Stimulated activated naive B cell treated with anti-CD40 and anti-IgM and Interleukin-4, amounts not matched to agents 10 μg/mL and 1 μg/mL and 100 μg/mL, for 72 hours (primary cell): Measurements from ENCODE around the gene TRIM44.

Source experiments
- ATAC-seq, 2 donors: fragments of 150-1000 bp; cut with Tn5 transposase; replicated peaks; 2 replicates each; pipeline ENCODE4 v1.10.0; 2021; ENCODE audit warnings: moderate library complexity in 1 of 2
- DNase-seq: peaks from one replicate; pipeline ENCODE4 v3.0.0; 2021
- H3K27ac Mint-ChIP-seq: one replicate; pipeline ENCODE4 v1.8.0; 2022; ENCODE audit warnings: mild to moderate bottlenecking, mixed read lengths
- H3K27me3 Mint-ChIP-seq, 2 donors: one replicate each; pipeline ENCODE4 v1.8.0; 2022; ENCODE audit warnings: mixed read lengths in 2 of 2
- H3K36me3 Mint-ChIP-seq, 2 donors: one replicate each; pipeline ENCODE4 v1.8.0; 2022; ENCODE audit warnings: mixed read lengths in 2 of 2, mild to moderate bottlenecking in 1 of 2
- H3K4me1 Mint-ChIP-seq, 2 donors: one replicate each; pipeline ENCODE4 v1.8.0; 2022; ENCODE audit warnings: mixed read lengths in 2 of 2, mild to moderate bottlenecking in 1 of 2
- H3K4me3 Mint-ChIP-seq, 2 donors: one replicate each; pipeline ENCODE4 v1.8.0; 2022; ENCODE audit warnings: mild to moderate bottlenecking in 2 of 2, mixed read lengths in 2 of 2, moderate library complexity in 1 of 2
- H3K9me3 Mint-ChIP-seq, 2 donors: one replicate each; pipeline ENCODE4 v1.8.0; 2022; ENCODE audit warnings: mixed read lengths in 2 of 2, mild to moderate bottlenecking in 1 of 2

Gene TRIM44

DNA sequence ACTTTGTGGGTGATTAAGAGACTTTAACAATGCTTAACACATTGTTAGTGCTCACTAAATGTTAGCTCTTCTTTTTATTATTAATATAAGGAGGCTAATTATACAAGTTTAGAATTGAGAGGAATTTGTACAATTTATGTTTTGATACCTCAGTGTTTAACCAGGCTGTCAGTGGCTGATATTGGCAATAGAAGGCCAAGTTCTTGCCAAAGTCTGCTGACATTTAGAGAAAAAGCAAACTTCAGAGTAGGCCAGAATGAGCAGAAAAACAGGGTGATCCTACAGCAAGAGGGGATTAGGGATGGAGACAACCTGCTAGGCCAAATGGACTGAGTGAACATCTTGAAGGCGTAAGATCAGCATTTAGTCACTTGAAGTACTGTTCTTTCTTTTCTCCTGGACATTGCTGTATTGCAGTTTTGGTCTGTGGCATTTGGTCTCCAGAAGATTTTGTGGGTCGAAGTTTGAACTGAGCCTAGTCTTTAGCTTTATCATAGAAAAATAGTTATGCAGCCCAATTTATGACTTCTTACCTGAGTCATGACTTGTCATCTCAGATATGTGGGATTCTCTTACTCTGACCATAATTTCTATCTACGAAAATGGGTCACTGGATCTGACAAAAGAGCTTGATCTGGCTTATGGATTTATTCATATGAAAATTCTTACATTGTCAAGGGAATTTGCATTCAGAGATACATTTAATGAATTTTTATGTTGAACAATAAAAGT, 9.0 kb downstream of the TRIM44 start:
- peaks cover 0 to 4% of the 10 kb centered on the region in 2 donors for H3K9me3 Mint-ChIP-seq
- ATAC-seq (no peak), DNase-seq (no peak)
- peaks cover 46 to 73% of the 10 kb centered on the region in 2 donors for H3K4me1 Mint-ChIP-seq
- H3K27ac Mint-ChIP-seq: no peak overlapping the region
- no peaks in the 10 kb centered on the region for H3K27me3 Mint-ChIP-seq
- no peak overlapping the region for H3K4me3 Mint-ChIP-seq
- H3K36me3 Mint-ChIP-seq: peaks cover 32 to 53% of the 10 kb centered on the region in 2 donors

DNA sequence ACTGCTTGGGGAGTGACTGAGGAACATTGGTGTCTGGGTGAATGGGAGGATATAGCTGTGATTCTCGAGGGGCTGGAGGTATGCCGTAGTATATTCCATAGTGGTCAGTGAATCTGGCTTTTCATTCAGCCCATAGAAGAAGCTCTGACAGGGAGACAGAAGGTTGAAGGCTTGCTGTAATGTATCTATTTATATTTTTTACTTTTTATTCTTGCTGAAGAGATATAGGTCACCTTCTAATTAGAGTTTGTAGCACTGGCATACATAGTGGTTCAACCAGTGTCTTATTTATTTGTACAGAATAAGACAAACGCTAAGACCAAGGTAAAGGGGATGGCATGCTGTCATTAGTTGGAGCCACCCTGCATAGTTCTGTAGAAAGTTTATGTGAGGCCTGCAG, 10.0 kb downstream of the TRIM44 start:
- Mint-ChIP-seq H3K4me1 (peaks cover 49 to 81% of the 10 kb centered on the region in 2 donors), H3K36me3 (peaks cover 32 to 47% of the 10 kb centered on the region in 2 donors), H3K27ac (no peak overlapping the region), H3K4me3 (no peak overlapping the region), H3K9me3 (peaks cover 0 to 4% of the 10 kb centered on the region in 2 donors), H3K27me3 (no peaks in the 10 kb centered on the region)
- no peak for ATAC-seq
- no peak for DNase-seq

GRCh38 chr11:35675901-35676610, 13.5 kb downstream of the TRIM44 start:
- no peak for ATAC-seq
- Mint-ChIP-seq H3K36me3 (peaks cover 10 to 35% of the 10 kb centered on the region in 2 donors), H3K4me1 (peaks cover 46 to 91% of the 10 kb centered on the region in 2 donors), H3K4me3 (no peak overlapping the region), H3K27me3 (no peaks in the 10 kb centered on the region), H3K9me3 (no peaks in the 10 kb centered on the region), H3K27ac (peak overlapping the region; percentile 72)
- no peak for DNase-seq

DNA sequence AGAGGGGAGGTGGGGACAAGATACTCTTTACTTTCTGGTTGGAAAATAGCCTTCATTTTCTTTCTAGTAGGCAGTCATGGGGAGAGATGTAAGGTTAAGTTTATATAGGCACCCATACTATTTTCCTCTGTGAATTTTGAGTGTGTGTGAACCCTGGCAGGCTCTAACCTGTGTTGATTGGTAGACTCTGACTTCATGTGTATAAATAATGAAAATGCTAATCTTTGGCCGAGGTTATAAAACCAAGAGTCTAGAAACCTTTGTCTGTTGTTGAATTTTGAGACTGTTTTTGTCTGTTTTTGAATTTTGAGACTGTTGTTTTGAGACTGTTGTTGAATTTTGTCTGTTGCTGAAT, 14.0 kb downstream of the TRIM44 start:
- DNase-seq (no peak), ATAC-seq (no peak)
- H3K9me3 Mint-ChIP-seq: no peaks in the 10 kb centered on the region
- peaks cover 8 to 32% of the 10 kb centered on the region in 2 donors for H3K36me3 Mint-ChIP-seq
- no peak overlapping the region for H3K4me3 Mint-ChIP-seq
- no peaks in the 10 kb centered on the region for H3K27me3 Mint-ChIP-seq
- peaks cover 51 to 91% of the 10 kb centered on the region in 2 donors for H3K4me1 Mint-ChIP-seq
- H3K27ac Mint-ChIP-seq: peak overlapping the region; percentile 74

DNA sequence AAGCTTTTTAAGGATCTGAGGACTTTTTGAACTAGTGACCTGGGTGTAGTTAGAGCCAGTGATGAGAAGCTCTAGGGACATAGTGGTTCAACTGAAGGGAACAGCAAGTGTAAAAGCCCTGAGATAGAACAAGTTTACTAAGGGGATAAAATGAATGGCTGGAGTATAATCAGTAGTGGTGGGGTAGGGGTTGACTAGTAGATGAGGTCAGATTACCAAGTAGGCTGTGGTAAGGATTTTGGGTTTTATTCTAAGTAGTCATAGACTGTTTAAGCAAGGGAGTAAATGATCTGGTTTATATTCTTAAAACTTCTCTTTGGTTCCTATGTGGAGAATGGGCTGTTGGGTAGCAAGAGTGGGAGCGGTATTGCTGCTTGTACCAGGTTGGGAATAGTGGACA, 15.3 kb downstream of the TRIM44 start:
- no peak for ATAC-seq
- Mint-ChIP-seq H3K36me3 (peaks cover 6 to 29% of the 10 kb centered on the region in 2 donors), H3K9me3 (no peaks in the 10 kb centered on the region), H3K4me1 (peaks cover 54 to 94% of the 10 kb centered on the region in 2 donors), H3K27me3 (no peaks in the 10 kb centered on the region), H3K27ac (no peak overlapping the region), H3K4me3 (no peak overlapping the region)
- no peak for DNase-seq

DNA sequence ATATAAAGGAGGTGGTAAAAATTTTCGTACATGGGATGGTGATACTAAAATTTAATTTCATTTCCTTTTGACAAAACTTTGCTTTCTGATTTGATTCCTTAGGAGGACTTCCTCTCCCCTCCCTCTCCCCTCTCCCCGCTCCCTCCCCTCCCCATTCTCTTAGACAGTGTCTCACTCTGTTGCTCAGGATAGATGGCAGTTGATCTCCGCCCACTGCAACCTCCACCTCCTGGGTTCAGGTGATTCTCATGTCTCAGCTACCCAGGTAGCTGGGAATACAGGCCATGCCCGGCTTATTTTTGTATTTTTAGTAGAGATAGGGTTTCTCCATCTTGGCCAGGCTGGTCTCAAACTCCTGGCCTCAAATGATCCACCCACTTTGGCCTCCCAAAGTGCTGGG, 15.9 kb downstream of the TRIM44 start:
- Mint-ChIP-seq H3K4me3 (no peak overlapping the region), H3K36me3 (peaks cover 4 to 24% of the 10 kb centered on the region in 2 donors), H3K9me3 (no peaks in the 10 kb centered on the region), H3K27me3 (no peaks in the 10 kb centered on the region), H3K27ac (peak overlapping the region; percentile 42), H3K4me1 (peaks cover 56 to 94% of the 10 kb centered on the region in 2 donors)
- DNase-seq (no peak), ATAC-seq (no peak)

GRCh38 chr11:35678975-35679374, 16.4 kb downstream of the TRIM44 start:
- DNase-seq (no peak), ATAC-seq (no peak)
- Mint-ChIP-seq H3K27me3 (no peaks in the 10 kb centered on the region), H3K4me3 (no peak overlapping the region), H3K4me1 (peaks cover 52 to 94% of the 10 kb centered on the region in 2 donors), H3K36me3 (peaks cover 4 to 22% of the 10 kb centered on the region in 2 donors), H3K9me3 (no peaks in the 10 kb centered on the region), H3K27ac (no peak overlapping the region)

DNA sequence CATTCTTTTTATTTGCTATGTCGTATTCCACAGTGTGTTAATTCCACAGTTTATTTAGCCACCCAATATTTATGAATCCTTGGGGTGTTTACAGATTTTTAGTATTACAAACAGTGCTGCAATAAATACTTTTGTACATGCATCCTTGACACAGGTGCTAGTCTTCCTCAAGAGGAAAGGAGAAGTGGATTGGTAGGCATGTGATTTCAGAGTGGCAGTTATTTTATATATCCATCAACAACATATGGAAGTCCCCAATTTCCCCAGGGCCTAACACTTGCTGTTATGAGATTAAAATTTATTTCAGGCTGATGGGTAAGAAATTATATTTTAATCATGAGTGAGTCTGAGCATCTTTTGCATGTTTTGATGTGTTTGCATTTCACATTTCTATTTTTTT, 17.9 kb downstream of the TRIM44 start:
- DNase-seq: no peak
- no peak for ATAC-seq
- Mint-ChIP-seq H3K27ac (no peak overlapping the region), H3K4me3 (no peak overlapping the region), H3K9me3 (no peaks in the 10 kb centered on the region), H3K4me1 (peaks cover 46 to 88% of the 10 kb centered on the region in 2 donors), H3K36me3 (peaks cover 4 to 22% of the 10 kb centered on the region in 2 donors), H3K27me3 (no peaks in the 10 kb centered on the region)

DNA sequence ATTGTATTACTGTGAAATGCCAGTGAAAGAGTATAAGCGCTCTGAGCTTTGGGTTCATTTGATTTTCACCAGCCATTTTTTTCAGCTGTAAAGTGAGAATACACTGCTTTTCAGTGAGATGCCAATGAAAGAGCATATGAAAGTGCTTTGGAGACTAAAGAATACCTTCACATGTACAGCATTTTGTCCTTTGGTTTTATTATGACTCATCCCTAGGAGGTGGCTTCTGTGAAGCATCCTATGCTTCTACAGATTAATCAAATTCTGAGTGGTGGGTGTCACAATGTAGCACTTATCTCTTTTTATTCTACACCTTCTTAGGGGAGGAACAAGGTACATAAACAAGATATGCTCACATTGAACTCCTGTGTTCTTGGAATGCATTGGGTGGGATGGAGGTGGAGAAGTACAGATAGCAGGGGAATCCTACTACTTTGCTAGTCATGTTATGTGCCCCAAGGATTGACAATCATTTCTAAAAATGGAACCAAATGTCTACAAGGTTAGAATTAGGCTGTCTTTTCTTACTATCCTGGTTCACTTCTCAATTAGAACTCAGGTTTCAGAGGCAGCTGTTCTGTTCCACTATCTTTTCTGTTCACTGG, 18.7 kb downstream of the TRIM44 start:
- Mint-ChIP-seq H3K36me3 (peaks cover 7 to 29% of the 10 kb centered on the region in 2 donors), H3K27me3 (no peaks in the 10 kb centered on the region), H3K4me3 (no peak overlapping the region), H3K27ac (peak overlapping the region; percentile 68), H3K4me1 (peaks cover 39 to 81% of the 10 kb centered on the region in 2 donors), H3K9me3 (no peaks in the 10 kb centered on the region)
- DNase-seq: no peak
- peak; percentile 33 to 52 for ATAC-seq

DNA sequence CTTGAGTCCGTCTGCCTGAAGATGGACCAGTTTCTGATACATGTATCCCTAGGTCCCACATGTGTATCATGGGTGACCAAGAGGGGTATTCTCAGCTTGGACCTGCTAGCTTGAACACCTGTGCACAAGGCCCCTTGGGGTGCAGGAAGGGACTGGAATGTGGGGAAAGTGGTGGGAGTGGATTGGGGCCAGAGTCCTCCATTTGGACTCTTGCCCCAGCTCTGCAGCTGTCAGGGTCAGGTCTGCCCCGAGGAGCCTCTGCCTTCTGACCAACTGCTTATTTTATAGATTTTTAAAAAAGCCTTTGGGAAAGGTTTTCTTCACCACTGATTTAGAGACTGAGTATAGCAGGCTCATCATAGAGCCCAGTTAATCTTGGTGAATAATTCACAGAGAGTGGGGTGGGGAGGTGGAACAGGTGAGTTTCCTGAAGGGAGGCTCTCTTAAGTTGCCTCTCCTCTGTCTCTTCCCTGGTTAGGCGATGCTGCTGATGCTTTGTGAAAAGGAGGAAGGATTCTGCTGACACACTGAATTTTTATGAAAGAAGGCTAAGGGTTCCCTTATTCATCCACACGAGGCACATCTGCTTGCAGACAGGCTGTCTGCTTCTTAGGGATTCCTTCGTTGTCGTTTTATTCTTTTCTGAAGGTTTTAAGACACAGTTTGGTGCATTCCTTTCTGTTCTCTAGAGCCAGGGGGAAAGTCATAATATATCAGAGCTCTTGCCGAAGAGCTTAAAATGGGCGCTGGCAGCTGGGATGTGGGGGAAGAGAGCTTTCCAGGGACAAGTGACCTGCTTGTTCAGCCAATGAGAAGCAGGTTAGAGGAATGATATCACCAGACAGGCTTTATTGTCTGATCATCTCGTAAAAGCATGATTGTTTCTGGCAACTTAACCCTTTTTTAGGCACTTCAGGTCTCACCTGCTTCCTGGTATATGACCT, 19.9 kb downstream of the TRIM44 start:
- ATAC-seq: no peak
- Mint-ChIP-seq H3K36me3 (peaks cover 17 to 40% of the 10 kb centered on the region in 2 donors), H3K4me1 (peaks cover 38 to 80% of the 10 kb centered on the region in 2 donors), H3K27ac (peak overlapping the region; percentile 71), H3K4me3 (no peak overlapping the region), H3K9me3 (no peaks in the 10 kb centered on the region), H3K27me3 (no peaks in the 10 kb centered on the region)
- no peak for DNase-seq

DNA sequence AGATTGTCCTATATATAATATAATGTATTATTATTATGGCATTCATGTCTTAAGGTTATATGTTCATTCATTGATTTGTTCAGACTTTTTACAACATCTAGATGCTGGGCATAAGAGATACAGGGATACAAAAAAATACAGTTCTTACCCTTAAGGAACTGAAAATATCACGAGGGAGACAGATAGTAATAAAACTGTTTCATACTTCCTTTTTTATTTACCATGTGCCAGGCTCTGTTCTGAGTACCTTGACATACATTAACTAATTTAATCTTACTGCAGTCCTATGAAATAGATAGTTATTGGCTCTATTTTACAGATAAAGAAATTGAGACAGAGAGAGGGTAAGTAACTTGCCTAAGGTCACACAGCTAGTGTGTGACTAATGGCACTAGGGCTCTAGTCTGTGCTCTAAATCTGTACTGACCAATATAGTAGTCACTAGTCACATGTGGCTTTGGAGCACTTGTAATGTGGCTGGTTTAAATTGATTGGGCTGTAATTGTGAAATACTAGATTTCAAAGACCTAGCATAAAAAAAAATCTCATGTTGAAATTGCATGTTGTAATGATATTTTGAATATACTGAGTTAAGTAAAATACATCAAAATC, 21.3 kb downstream of the TRIM44 start:
- H3K27ac Mint-ChIP-seq: peak overlapping the region; percentile 59
- H3K4me3 Mint-ChIP-seq: no peak overlapping the region
- H3K9me3 Mint-ChIP-seq: no peaks in the 10 kb centered on the region
- H3K27me3 Mint-ChIP-seq: no peaks in the 10 kb centered on the region
- DNase-seq (no peak), ATAC-seq (peak; percentile 90 to 91)
- peaks cover 13 to 39% of the 10 kb centered on the region in 2 donors for H3K36me3 Mint-ChIP-seq
- peaks cover 37 to 79% of the 10 kb centered on the region in 2 donors for H3K4me1 Mint-ChIP-seq

GRCh38 chr11:35688023-35688422, 25.4 kb downstream of the TRIM44 start:
- Mint-ChIP-seq H3K27ac (no peak overlapping the region), H3K36me3 (peaks cover 29 to 54% of the 10 kb centered on the region in 2 donors), H3K4me3 (no peak overlapping the region), H3K4me1 (peaks cover 22 to 50% of the 10 kb centered on the region in 2 donors), H3K9me3 (no peaks in the 10 kb centered on the region), H3K27me3 (no peaks in the 10 kb centered on the region)
- DNase-seq: no peak
- ATAC-seq: peak; percentile 46 to 61

DNA sequence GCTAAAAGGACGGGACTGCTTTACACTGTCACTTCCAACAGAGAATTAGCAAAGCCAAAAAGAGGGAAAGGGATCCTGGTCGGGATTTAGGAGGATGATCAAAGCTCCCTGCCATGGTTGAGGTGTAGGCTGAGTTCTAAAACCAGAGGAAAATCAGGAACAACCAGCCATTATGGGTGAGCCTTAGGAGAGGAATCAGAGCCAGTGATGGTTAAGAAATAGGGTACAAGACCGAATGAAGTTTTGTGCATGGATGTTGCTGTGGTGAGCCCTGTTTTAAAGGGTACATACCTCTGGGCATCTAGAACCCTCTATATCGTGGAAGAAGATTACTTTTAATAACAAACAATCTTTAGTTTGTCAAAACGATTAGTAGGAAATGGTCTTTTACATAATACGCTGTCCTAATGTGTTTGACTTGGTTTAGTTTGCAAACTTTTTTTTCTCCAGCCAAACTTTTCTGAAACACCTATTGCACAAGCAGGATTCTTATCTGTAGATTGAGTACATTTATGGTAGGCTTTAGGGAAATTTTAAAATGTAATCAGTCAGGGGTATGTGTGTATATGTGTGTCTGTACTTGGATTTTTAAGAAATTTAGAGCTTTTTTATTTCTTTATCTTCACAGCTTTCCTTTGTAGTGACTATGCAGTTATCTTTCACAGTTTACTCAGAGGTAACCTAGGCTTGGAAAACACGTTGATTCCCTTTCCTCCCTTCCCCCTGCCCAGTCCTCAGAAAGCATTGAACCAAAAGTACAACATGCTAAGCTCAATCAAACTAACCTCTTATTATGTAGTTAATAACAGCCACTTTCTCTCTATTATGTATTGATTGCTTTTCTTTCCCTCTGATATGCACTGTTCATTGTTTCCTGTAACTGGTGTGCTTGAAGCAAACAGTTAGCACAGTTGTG, 26.8 kb downstream of the TRIM44 start:
- Mint-ChIP-seq H3K27ac (no peak overlapping the region), H3K4me1 (peaks cover 22 to 40% of the 10 kb centered on the region in 2 donors), H3K4me3 (no peak overlapping the region), H3K36me3 (peaks cover 34 to 64% of the 10 kb centered on the region in 2 donors), H3K9me3 (no peaks in the 10 kb centered on the region), H3K27me3 (no peaks in the 10 kb centered on the region)
- DNase-seq: no peak
- no peak for ATAC-seq
